Type B pancreatic cell (in vitro differentiated cells): ENCODE measurements around the gene DEPDC4. TPM values are rescaled to one million over a fixed set of nuclear protein-coding genes. Genes with fewer than 3 reads are reported as not detected.
"Not testable (repeated sequence)": the region's sequence is repeated elsewhere in the genome, so short reads cannot be mapped to it uniquely, and the experiment has no call there.

ENCODE experiments used
- DNase-seq: peaks from one replicate; pipeline ENCODE4 v3.0.0; 2021; ENCODE audit warnings: mixed read lengths; ENCODE audit not compliant: unreplicated experiment; ENCODE audit errors: extremely low spot score
- H3K27ac Mint-ChIP-seq: 2 replicates; pipeline ENCODE4 v1.8.0; 2021; ENCODE audit warnings: mild to moderate bottlenecking, mixed read lengths
- H3K27me3 Mint-ChIP-seq: 2 replicates; pipeline ENCODE4 v1.8.0; 2021; ENCODE audit warnings: mixed read lengths
- H3K36me3 Mint-ChIP-seq: 2 replicates; pipeline ENCODE4 v1.8.0; 2021; ENCODE audit warnings: mixed read lengths
- H3K4me1 Mint-ChIP-seq: one replicate; pipeline ENCODE4 v1.8.0; 2021; ENCODE audit warnings: mixed read lengths; ENCODE audit not compliant: unreplicated experiment
- H3K4me3 Mint-ChIP-seq: 2 replicates; pipeline ENCODE4 v1.8.0; 2021; ENCODE audit warnings: mild to moderate bottlenecking, mixed read lengths
- H3K9me3 Mint-ChIP-seq: 2 replicates; pipeline ENCODE4 v1.8.0; 2021; ENCODE audit warnings: mixed read lengths
- total RNA-seq: library from RNA; stranded (reverse); gene quantifications from 2 replicates; pipeline ENCODE4 v1.2.1, GENCODE V29; 2021; ENCODE audit warnings: low replicate concordance
- TF ChIP-seq, protein P1 (sequence below): fragments of 200-600 bp; sonication (generic); conservative IDR thresholded peaks from 2 replicates; pipeline ENCODE4 v1.5.0; 2021; ENCODE audit warnings: antibody characterized with exemption, mild to moderate bottlenecking

Gene DEPDC4
- total RNA-seq, 1 donor from 2014 or later: 2.6 TPM

DNA sequence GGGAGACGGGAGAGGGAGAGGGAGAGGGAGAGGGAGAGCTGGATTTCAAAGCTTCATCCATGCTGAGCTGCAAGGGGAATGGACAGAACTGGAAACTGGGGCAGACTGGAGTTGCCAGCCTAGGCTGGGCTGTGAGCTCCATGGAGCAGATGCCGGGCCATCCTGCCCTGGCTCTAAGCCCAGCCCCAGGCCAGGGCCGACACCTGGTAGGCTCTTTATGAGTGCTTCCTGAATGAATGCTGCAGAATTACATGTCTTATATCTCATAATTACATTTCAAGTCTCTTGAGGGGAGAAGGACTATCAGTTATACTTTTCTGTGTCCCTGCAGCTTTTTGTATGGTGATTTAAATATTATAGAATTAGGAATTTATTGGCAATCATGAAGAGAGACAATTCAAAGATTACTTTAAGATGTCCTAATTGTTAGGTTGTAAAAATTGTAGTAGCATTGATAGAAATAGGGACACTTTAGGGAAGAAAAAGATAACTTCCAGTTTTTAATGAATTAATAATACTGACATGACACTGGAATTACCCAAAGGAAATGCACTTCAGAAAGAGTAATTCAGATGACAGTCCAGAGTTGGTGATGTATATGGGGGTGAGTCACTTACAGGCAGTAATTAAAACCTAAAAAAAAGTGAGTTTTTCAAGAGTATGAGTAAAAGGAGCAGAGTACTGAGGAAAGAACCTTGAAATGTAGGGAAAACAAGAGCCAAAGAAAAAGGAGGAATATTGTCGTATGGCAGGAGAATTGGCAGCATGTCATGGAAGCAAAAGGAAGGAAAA is 29.1 kb upstream of the DEPDC4 start:
- H3K27ac Mint-ChIP-seq: no peak overlapping the region
- no peaks in the 10 kb centered on the region for H3K4me1 Mint-ChIP-seq

DNA sequence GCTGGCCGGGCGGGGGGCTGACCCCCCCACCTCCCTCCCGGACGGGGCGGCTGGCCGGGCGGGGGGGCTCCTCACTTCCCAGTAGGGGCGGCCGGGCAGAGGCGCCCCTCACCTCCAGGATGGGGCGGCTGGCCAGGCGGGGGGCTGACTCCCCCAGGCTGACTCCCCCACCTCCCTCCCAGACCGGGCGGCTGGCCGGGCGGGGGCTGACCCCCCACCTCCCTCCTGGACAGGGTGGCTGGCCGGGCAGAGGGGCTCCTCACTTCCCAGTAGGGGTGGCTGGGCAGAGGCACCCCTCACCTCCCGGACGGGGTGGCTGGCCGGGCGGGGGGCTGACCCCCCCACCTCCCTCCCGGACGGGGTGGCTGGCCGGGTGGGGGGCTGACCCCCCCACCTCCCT is 27.5 kb upstream of the DEPDC4 start:
- not testable (repeated sequence) for DNase-seq, H3K27me3 Mint-ChIP-seq, H3K27ac Mint-ChIP-seq, H3K9me3 Mint-ChIP-seq, H3K4me3 Mint-ChIP-seq, H3K4me1 Mint-ChIP-seq
- H3K36me3 Mint-ChIP-seq: peaks cover 24% of the 10 kb centered on the region

More for the DNA sequence above, 29.1 kb upstream of the DEPDC4 start:
- Mint-ChIP-seq H3K9me3 (peaks cover 6% of the 10 kb centered on the region), H3K36me3 (peaks cover 38% of the 10 kb centered on the region), H3K4me3 (no peak overlapping the region), H3K27me3 (no peaks in the 10 kb centered on the region)
- no peak for DNase-seq
- TF ChIP-seq, protein P1, sequence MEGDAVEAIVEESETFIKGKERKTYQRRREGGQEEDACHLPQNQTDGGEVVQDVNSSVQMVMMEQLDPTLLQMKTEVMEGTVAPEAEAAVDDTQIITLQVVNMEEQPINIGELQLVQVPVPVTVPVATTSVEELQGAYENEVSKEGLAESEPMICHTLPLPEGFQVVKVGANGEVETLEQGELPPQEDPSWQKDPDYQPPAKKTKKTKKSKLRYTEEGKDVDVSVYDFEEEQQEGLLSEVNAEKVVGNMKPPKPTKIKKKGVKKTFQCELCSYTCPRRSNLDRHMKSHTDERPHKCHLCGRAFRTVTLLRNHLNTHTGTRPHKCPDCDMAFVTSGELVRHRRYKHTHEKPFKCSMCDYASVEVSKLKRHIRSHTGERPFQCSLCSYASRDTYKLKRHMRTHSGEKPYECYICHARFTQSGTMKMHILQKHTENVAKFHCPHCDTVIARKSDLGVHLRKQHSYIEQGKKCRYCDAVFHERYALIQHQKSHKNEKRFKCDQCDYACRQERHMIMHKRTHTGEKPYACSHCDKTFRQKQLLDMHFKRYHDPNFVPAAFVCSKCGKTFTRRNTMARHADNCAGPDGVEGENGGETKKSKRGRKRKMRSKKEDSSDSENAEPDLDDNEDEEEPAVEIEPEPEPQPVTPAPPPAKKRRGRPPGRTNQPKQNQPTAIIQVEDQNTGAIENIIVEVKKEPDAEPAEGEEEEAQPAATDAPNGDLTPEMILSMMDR: no peak

DNA sequence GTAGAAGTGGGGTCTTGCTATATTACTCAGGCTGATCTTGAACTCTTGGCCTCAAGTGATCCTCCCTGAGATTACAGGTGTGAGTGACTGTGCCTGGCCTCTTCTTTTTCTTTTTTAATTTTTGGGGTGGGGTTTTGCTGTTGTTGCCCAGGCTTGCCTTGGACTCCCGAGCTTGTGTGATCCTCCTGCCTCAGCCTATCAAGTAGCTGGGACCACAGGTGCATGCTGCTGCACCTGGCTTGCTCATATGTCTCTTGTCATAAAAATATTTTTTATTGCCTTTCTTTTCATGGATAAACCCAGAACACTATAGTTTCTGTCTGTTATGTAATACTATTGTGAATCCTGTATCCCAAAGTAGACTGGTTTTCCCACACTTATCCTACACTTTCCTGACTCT is 26.1 kb upstream of the DEPDC4 start:
- no peaks in the 10 kb centered on the region for H3K9me3 Mint-ChIP-seq
- H3K4me3 Mint-ChIP-seq: no peak overlapping the region
- no peaks in the 10 kb centered on the region for H3K27me3 Mint-ChIP-seq
- H3K27ac Mint-ChIP-seq: no peak overlapping the region
- no peak for DNase-seq
- peaks cover 19% of the 10 kb centered on the region for H3K36me3 Mint-ChIP-seq
- no peaks in the 10 kb centered on the region for H3K4me1 Mint-ChIP-seq
- TF ChIP-seq, protein P1: no peak

DNA sequence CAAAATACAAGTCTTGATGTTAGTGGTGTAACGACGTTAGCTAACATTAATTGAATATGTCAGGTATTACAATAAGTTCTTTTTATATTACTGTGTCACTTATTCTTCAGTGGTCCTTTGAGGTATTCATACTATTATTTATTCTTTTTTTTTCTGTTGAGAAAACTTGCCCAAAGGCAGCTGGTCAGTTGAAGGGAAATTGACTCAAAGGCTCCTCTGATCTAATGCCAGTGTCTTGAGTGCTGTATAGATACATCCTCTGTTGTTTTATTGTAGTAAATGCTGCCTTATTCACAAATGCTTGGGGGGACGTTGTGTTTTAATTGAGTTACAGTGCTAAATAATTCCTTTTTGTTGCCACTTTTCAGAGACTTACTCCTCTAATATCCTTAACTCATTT is 23.1 kb upstream of the DEPDC4 start:
- no peak for DNase-seq
- H3K4me1 Mint-ChIP-seq: no peaks in the 10 kb centered on the region
- TF ChIP-seq, protein P1: no peak
- no peak overlapping the region for H3K27ac Mint-ChIP-seq
- H3K36me3 Mint-ChIP-seq: peaks cover 23% of the 10 kb centered on the region
- H3K4me3 Mint-ChIP-seq: no peak overlapping the region
- no peaks in the 10 kb centered on the region for H3K27me3 Mint-ChIP-seq
- no peaks in the 10 kb centered on the region for H3K9me3 Mint-ChIP-seq

DNA sequence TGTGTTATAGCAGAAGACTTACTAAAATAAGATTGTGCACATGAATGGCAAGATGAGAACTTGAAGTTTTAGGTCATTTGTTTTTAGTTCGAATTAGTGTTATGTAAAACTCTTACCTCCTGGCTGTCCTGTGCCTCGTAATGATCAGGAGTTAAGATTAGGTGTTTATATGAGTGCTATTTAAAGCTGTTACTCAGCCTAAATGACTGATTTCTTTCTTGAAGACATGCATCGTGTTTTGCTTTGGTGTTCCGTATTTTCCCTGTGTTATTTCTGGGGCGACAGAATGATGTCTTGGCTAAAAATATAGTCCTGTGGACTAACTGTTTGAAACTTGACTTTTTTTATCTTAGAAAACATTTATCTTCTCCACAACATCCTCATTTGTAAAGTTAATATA is 22.2 kb upstream of the DEPDC4 start:
- H3K9me3 Mint-ChIP-seq: no peaks in the 10 kb centered on the region
- DNase-seq: no peak
- TF ChIP-seq, protein P1: no peak
- no peak overlapping the region for H3K4me3 Mint-ChIP-seq
- no peaks in the 10 kb centered on the region for H3K4me1 Mint-ChIP-seq
- no peak overlapping the region for H3K27ac Mint-ChIP-seq
- no peaks in the 10 kb centered on the region for H3K27me3 Mint-ChIP-seq
- peaks cover 24% of the 10 kb centered on the region for H3K36me3 Mint-ChIP-seq

DNA sequence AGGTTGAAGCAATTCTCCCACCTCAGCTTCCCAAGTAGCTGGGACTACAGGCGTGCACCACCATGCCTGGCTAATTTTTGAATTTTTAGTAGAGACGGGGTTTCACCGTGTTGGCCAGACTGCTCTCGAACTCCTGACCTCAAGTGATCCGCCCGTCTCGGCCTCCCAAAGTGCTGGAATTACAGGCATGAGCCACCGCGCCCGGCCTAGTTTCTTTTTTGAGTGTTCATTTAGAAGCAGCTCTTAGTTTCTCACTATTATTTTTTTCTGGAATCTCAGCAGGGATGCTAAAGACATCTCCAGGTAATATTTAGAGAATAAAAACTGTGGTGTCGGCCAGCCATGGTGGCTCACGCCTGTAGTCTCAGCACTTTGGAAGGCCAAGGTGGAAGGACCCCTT is 17.7 kb upstream of the DEPDC4 start:
- DNase-seq, H3K4me3 Mint-ChIP-seq, H3K27me3 Mint-ChIP-seq, H3K27ac Mint-ChIP-seq, H3K9me3 Mint-ChIP-seq, H3K4me1 Mint-ChIP-seq: not testable (repeated sequence)
- peaks cover 17% of the 10 kb centered on the region for H3K36me3 Mint-ChIP-seq
